Measurements from ENCODE around the gene SLC25A48. TPM values are rescaled to one million over a fixed set of nuclear protein-coding genes. Genes with fewer than 3 reads are reported as not detected.

The SLC25A48 gene
- total RNA-seq, 1 experiment from 2014 or later: 0.38 TPM

- no peak overlapping the region for H3K4me3 ChIP-seq (ENCODE audit: insufficient read depth, low read depth, low read length)
- DNase-seq: no peak
- no peaks in the 10 kb centered on the region for H3K27me3 ChIP-seq (ENCODE audit: control insufficient read depth, insufficient read depth, low read length)
- H3K36me3 ChIP-seq (replicated peaks; ENCODE audit: control insufficient read depth, insufficient read depth, low read length): no peaks in the 10 kb centered on the region
Measured at GRCh38 chr5:135859641-135860040, 25.2 kb downstream of the SLC25A48 start.

- H3K27me3 ChIP-seq (ENCODE audit: control insufficient read depth, insufficient read depth, low read length): no peaks in the 10 kb centered on the region
- DNase-seq: no peak
- no peak overlapping the region for H3K4me3 ChIP-seq (ENCODE audit: insufficient read depth, low read depth, low read length)
- no peaks in the 10 kb centered on the region for H3K36me3 ChIP-seq (replicated peaks; ENCODE audit: control insufficient read depth, insufficient read depth, low read length)
Measured at GRCh38 chr5:135861641-135862040, 27.2 kb downstream of the SLC25A48 start.

GRCh38 chr5:135862086-135862485 lies 27.6 kb downstream of the SLC25A48 start:
- Histone ChIP-seq H3K27me3 (ENCODE audit: control insufficient read depth, insufficient read depth, low read length) (no peaks in the 10 kb centered on the region), H3K4me3 (ENCODE audit: insufficient read depth, low read depth, low read length) (no peak overlapping the region), H3K36me3 (replicated peaks; ENCODE audit: control insufficient read depth, insufficient read depth, low read length) (no peaks in the 10 kb centered on the region)
- no peak for DNase-seq

GRCh38 chr5:135862744-135863143 lies 28.3 kb downstream of the SLC25A48 start:
- no peak for DNase-seq
- Histone ChIP-seq H3K36me3 (replicated peaks; ENCODE audit: control insufficient read depth, insufficient read depth, low read length) (no peaks in the 10 kb centered on the region), H3K27me3 (ENCODE audit: control insufficient read depth, insufficient read depth, low read length) (no peaks in the 10 kb centered on the region), H3K4me3 (ENCODE audit: insufficient read depth, low read depth, low read length) (no peak overlapping the region)

- Histone ChIP-seq H3K27me3 (ENCODE audit: control insufficient read depth, insufficient read depth, low read length) (no peaks in the 10 kb centered on the region), H3K36me3 (replicated peaks; ENCODE audit: control insufficient read depth, insufficient read depth, low read length) (no peaks in the 10 kb centered on the region), H3K4me3 (ENCODE audit: insufficient read depth, low read depth, low read length) (no peak overlapping the region)
- no peak for DNase-seq
Measured at GRCh38 chr5:135864503-135865435, 30.3 kb downstream of the SLC25A48 start.

GRCh38 chr5:135866016-135866415 lies 31.6 kb downstream of the SLC25A48 start:
- no peak for DNase-seq
- no peaks in the 10 kb centered on the region for H3K27me3 ChIP-seq (ENCODE audit: control insufficient read depth, insufficient read depth, low read length)
- no peaks in the 10 kb centered on the region for H3K36me3 ChIP-seq (replicated peaks; ENCODE audit: control insufficient read depth, insufficient read depth, low read length)
- H3K4me3 ChIP-seq (ENCODE audit: insufficient read depth, low read depth, low read length): no peak overlapping the region

- no peaks in the 10 kb centered on the region for H3K27me3 ChIP-seq (ENCODE audit: control insufficient read depth, insufficient read depth, low read length)
- DNase-seq: no peak
- H3K36me3 ChIP-seq (replicated peaks; ENCODE audit: control insufficient read depth, insufficient read depth, low read length): no peaks in the 10 kb centered on the region
- H3K4me3 ChIP-seq (ENCODE audit: insufficient read depth, low read depth, low read length): no peak overlapping the region
Measured at GRCh38 chr5:135867599-135867998, 33.1 kb downstream of the SLC25A48 start.

- DNase-seq: no peak
- H3K4me3 ChIP-seq (ENCODE audit: insufficient read depth, low read depth, low read length): no peak overlapping the region
- no peaks in the 10 kb centered on the region for H3K27me3 ChIP-seq (ENCODE audit: control insufficient read depth, insufficient read depth, low read length)
- no peaks in the 10 kb centered on the region for H3K36me3 ChIP-seq (replicated peaks; ENCODE audit: control insufficient read depth, insufficient read depth, low read length)
Measured at GRCh38 chr5:135868681-135869080, 34.2 kb downstream of the SLC25A48 start.

GRCh38 chr5:135869276-135869675 lies 34.8 kb downstream of the SLC25A48 start:
- Histone ChIP-seq H3K4me3 (ENCODE audit: insufficient read depth, low read depth, low read length) (no peak overlapping the region), H3K27me3 (ENCODE audit: control insufficient read depth, insufficient read depth, low read length) (no peaks in the 10 kb centered on the region), H3K36me3 (replicated peaks; ENCODE audit: control insufficient read depth, insufficient read depth, low read length) (no peaks in the 10 kb centered on the region)
- DNase-seq: no peak

- no peak for DNase-seq
- Histone ChIP-seq H3K36me3 (replicated peaks; ENCODE audit: control insufficient read depth, insufficient read depth, low read length) (no peaks in the 10 kb centered on the region), H3K27me3 (ENCODE audit: control insufficient read depth, insufficient read depth, low read length) (no peaks in the 10 kb centered on the region), H3K4me3 (ENCODE audit: insufficient read depth, low read depth, low read length) (no peak overlapping the region)
Measured at GRCh38 chr5:135869935-135870334, 35.5 kb downstream of the SLC25A48 start.

GRCh38 chr5:135871268-135871915 lies 36.9 kb downstream of the SLC25A48 start:
- no peak overlapping the region for H3K4me3 ChIP-seq (ENCODE audit: insufficient read depth, low read depth, low read length)
- H3K27me3 ChIP-seq (ENCODE audit: control insufficient read depth, insufficient read depth, low read length): no peaks in the 10 kb centered on the region
- no peak for DNase-seq
- no peaks in the 10 kb centered on the region for H3K36me3 ChIP-seq (replicated peaks; ENCODE audit: control insufficient read depth, insufficient read depth, low read length)

- Histone ChIP-seq H3K36me3 (replicated peaks; ENCODE audit: control insufficient read depth, insufficient read depth, low read length) (no peaks in the 10 kb centered on the region), H3K4me3 (ENCODE audit: insufficient read depth, low read depth, low read length) (no peak overlapping the region), H3K27me3 (ENCODE audit: control insufficient read depth, insufficient read depth, low read length) (no peaks in the 10 kb centered on the region)
- DNase-seq: no peak
Measured at GRCh38 chr5:135873831-135874230, 39.4 kb downstream of the SLC25A48 start.

GRCh38 chr5:135874461-135874860 lies 40.0 kb downstream of the SLC25A48 start:
- Histone ChIP-seq H3K27me3 (ENCODE audit: control insufficient read depth, insufficient read depth, low read length) (no peaks in the 10 kb centered on the region), H3K36me3 (replicated peaks; ENCODE audit: control insufficient read depth, insufficient read depth, low read length) (no peaks in the 10 kb centered on the region)

GRCh38 chr5:135875567-135875966 lies 41.1 kb downstream of the SLC25A48 start:
- DNase-seq: peak; percentile 8
- H3K4me3 ChIP-seq (ENCODE audit: insufficient read depth, low read depth, low read length): no peak overlapping the region
- H3K36me3 ChIP-seq (replicated peaks; ENCODE audit: control insufficient read depth, insufficient read depth, low read length): no peaks in the 10 kb centered on the region
- no peaks in the 10 kb centered on the region for H3K27me3 ChIP-seq (ENCODE audit: control insufficient read depth, insufficient read depth, low read length)

More at GRCh38 chr5:135874461-135874860, 40.0 kb downstream of the SLC25A48 start:
- peak; percentile 3 for DNase-seq
- no peak overlapping the region for H3K4me3 ChIP-seq (ENCODE audit: insufficient read depth, low read depth, low read length)

GRCh38 chr5:135876146-135876545 lies 41.7 kb downstream of the SLC25A48 start:
- Histone ChIP-seq H3K36me3 (replicated peaks; ENCODE audit: control insufficient read depth, insufficient read depth, low read length) (no peaks in the 10 kb centered on the region), H3K4me3 (ENCODE audit: insufficient read depth, low read depth, low read length) (no peak overlapping the region), H3K27me3 (ENCODE audit: control insufficient read depth, insufficient read depth, low read length) (no peaks in the 10 kb centered on the region)
- no peak for DNase-seq

Measured in H7 (cell line).